H1 (cell line): ENCODE data around the gene ADAM12. TPM values are rescaled to one million over a fixed set of nuclear protein-coding genes. Genes with fewer than 3 reads are reported as not detected.

Source experiments
- CTCF ChIA-PET: fragments of 300-600 bp; sonication (Branson Sonifier 250); formaldehyde crosslinking; loops from one replicate; lab custom pipeline; 2021; ENCODE audit not compliant: partially characterized antibody; lab: Charles Lee
- POLR2A ChIA-PET: fragments of 300-600 bp; sonication (Branson Sonifier 250); formaldehyde crosslinking; loops from one replicate; lab custom pipeline; 2021; ENCODE audit warnings: inconsistent platforms; ENCODE audit not compliant: partially characterized antibody; lab: Charles Lee
- DNase-seq, 2 experiments: peaks; one replicate each; pipeline versions ENCODE4 v3.0.0 to v3.0.0-alpha.2; 2010 to 2022; ENCODE audit warnings: low spot score in 2 of 2, low read depth in 1 of 2, mixed read lengths in 1 of 2
- FAIRE-seq: peaks from 2 replicates; lab custom pipeline; 2011; peaks lifted over from hg19 to GRCh38; lab: Jason Lieb, UNC
- H2AFZ ChIP-seq: 2 replicates; pipeline ENCODE4 v1.8.1; 2012; ENCODE audit warnings: low read length, inconsistent platforms
- H2AK5ac ChIP-seq: 2 replicates; pipeline ENCODE4 v1.6.1; 2013; ENCODE audit warnings: low read depth, low read length
- H2BK120ac ChIP-seq: replicated peaks from 2 replicates; pipeline ENCODE3; 2013; ENCODE audit warnings: low read depth, low read length, inconsistent platforms
- H2BK12ac ChIP-seq: 2 replicates; pipeline ENCODE4 v1.6.1; 2013; ENCODE audit warnings: low read depth, low read length
- H2BK15ac ChIP-seq: 2 replicates; pipeline ENCODE4 v1.6.1; 2013; ENCODE audit warnings: low read length
- H2BK20ac ChIP-seq: 2 replicates; pipeline ENCODE4 v1.6.1; 2013; ENCODE audit warnings: low read length
- H2BK5ac ChIP-seq: 2 replicates; pipeline ENCODE4 v1.6.1; 2013; ENCODE audit warnings: low read depth, low read length
- H3K14ac ChIP-seq: 2 replicates; pipeline ENCODE4 v1.6.1; 2013; ENCODE audit warnings: inconsistent platforms; ENCODE audit not compliant: insufficient read length
- H3K18ac ChIP-seq: 2 replicates; pipeline ENCODE4 v1.6.1; 2013; ENCODE audit warnings: low read length; ENCODE audit errors: extremely low read depth
- H3K23ac ChIP-seq: 2 replicates; pipeline ENCODE4 v1.6.1; 2013; ENCODE audit warnings: inconsistent platforms; ENCODE audit not compliant: insufficient read length
- H3K23me2 ChIP-seq: 2 replicates; pipeline ENCODE4 v1.6.1; 2013; ENCODE audit warnings: low read depth, low read length
- H3K27ac ChIP-seq: 2 replicates; pipeline ENCODE4 v1.6.1; 2011; ENCODE audit warnings: low read depth, low read length, inconsistent platforms
- H3K27me3 ChIP-seq, 4 experiments: replicated peaks in 1 of 4; 1 replicate in 1 of 4; 2 replicates in 3 of 4; pipeline versions ENCODE4 v1.6.1 to v1.8.1; 2011 to 2013; ENCODE audit warnings: low read length in 3 of 4, mild to moderate bottlenecking in 3 of 4, inconsistent platforms in 2 of 4, mixed read lengths in 2 of 4, moderate library complexity in 1 of 4; ENCODE audit not compliant: control insufficient read depth in 3 of 4, insufficient read depth in 3 of 4; ENCODE audit errors: extremely low read depth in 1 of 4
- H3K36me3 ChIP-seq, 4 experiments: 2 replicates each; pipeline versions ENCODE4 v1.6.1 to v1.8.1; 2011 to 2013; ENCODE audit warnings: mild to moderate bottlenecking in 4 of 4, low read length in 3 of 4, moderate library complexity in 2 of 4, control low read depth in 1 of 4, inconsistent platforms in 1 of 4; ENCODE audit not compliant: insufficient read depth in 4 of 4, control insufficient read depth in 2 of 4
- H3K4ac ChIP-seq: replicated peaks from 2 replicates; pipeline ENCODE3; 2013; ENCODE audit warnings: low read length, low read depth, mixed read lengths, inconsistent platforms; ENCODE audit not compliant: insufficient read length
- H3K4me1 ChIP-seq, 4 experiments: replicated peaks in 1 of 4; 1 replicate in 1 of 4; 2 replicates in 3 of 4; pipeline versions ENCODE4 v1.6.1 to v1.8.1; 2011 to 2013; ENCODE audit warnings: low read length in 3 of 4, inconsistent platforms in 2 of 4, mixed read lengths in 1 of 4; ENCODE audit not compliant: insufficient read depth in 4 of 4, control insufficient read depth in 3 of 4
- H3K4me2 ChIP-seq, 2 experiments: 2 replicates each; pipeline versions ENCODE4 v1.6.1 to v1.8.1; 2011 to 2013; ENCODE audit warnings: low read depth in 2 of 2, low read length in 2 of 2, control low read depth in 1 of 2, inconsistent platforms in 1 of 2, mild to moderate bottlenecking in 1 of 2; ENCODE audit not compliant: insufficient read depth in 1 of 2
- H3K4me3 ChIP-seq, 4 experiments: fragments of 200-600, 300-600 bp in 1 of 4; sonication (generic), shearing (Covaris generic), sonication (Bioruptor Twin) in 1 of 4; 2 replicates each; pipeline versions ENCODE4 v1.5.1 to v1.8.1; 2011 to 2016; ENCODE audit warnings: low read length in 4 of 4, low read depth in 3 of 4, control low read depth in 2 of 4, inconsistent platforms in 2 of 4, mild to moderate bottlenecking in 2 of 4, mixed read lengths in 1 of 4, moderate library complexity in 1 of 4; ENCODE audit not compliant: insufficient read depth in 2 of 4; ENCODE audit errors: extremely low read depth in 1 of 4
- H3K56ac ChIP-seq: replicated peaks from 2 replicates; pipeline ENCODE3; 2013; ENCODE audit warnings: low read depth, mild to moderate bottlenecking, mixed read lengths, low read length, inconsistent platforms; ENCODE audit not compliant: insufficient read length
- H3K79me1 ChIP-seq: 2 replicates; pipeline ENCODE4 v1.6.1; 2013; ENCODE audit warnings: low read depth, low read length, control low read depth
- H3K79me2 ChIP-seq, 2 experiments: 2 replicates each; pipeline versions ENCODE4 v1.6.1 to v1.8.1; 2012 to 2013; ENCODE audit warnings: low read length in 2 of 2, mild to moderate bottlenecking in 2 of 2, inconsistent platforms in 1 of 2; ENCODE audit not compliant: insufficient read depth in 2 of 2, control insufficient read depth in 1 of 2
- H3K9ac ChIP-seq, 4 experiments: replicated peaks in 1 of 4; 1 replicate in 1 of 4; 2 replicates in 3 of 4; pipeline versions ENCODE4 v1.6.1 to v1.8.1; 2011 to 2013; ENCODE audit warnings: low read depth in 3 of 4, low read length in 3 of 4, control low read depth in 2 of 4, mild to moderate bottlenecking in 2 of 4, moderate library complexity in 2 of 4, inconsistent platforms in 1 of 4; ENCODE audit errors: extremely low read depth in 1 of 4
- H3K9me3 ChIP-seq, 2 experiments: 2 replicates each; pipeline versions ENCODE4 v1.6.1 to v1.8.1; 2012 to 2013; ENCODE audit warnings: mild to moderate bottlenecking in 2 of 2, moderate library complexity in 2 of 2, control low read depth in 1 of 2, inconsistent platforms in 1 of 2, low read depth in 1 of 2, low read length in 1 of 2, mixed read lengths in 1 of 2; ENCODE audit not compliant: insufficient read depth in 2 of 2
- H4K20me1 ChIP-seq, 2 experiments: replicated peaks in 1 of 2; 2 replicates each; pipeline versions ENCODE3 to v1.8.1; 2011 to 2013; ENCODE audit warnings: inconsistent platforms in 2 of 2, low read length in 2 of 2, mild to moderate bottlenecking in 1 of 2; ENCODE audit not compliant: insufficient read depth in 2 of 2, control insufficient read depth in 1 of 2
- H4K5ac ChIP-seq: 2 replicates; pipeline ENCODE4 v1.6.1; 2013; ENCODE audit warnings: low read length, low read depth, mixed read lengths, inconsistent platforms; ENCODE audit not compliant: insufficient read length
- H4K8ac ChIP-seq: 2 replicates; pipeline ENCODE4 v1.8.0; 2013; ENCODE audit warnings: mild to moderate bottlenecking, moderate library complexity, low read length, inconsistent platforms; ENCODE audit not compliant: insufficient read depth; ENCODE audit errors: extremely low read depth
- H4K91ac ChIP-seq: replicated peaks from 2 replicates; pipeline ENCODE3; 2013; ENCODE audit warnings: low read length, mixed read lengths, inconsistent platforms; ENCODE audit not compliant: insufficient read length
- BCL11A ChIP-seq, 2 experiments: IDR thresholded peaks; one replicate each; pipeline ENCODE4 v1.6.1; 2011; ENCODE audit warnings: low read depth in 2 of 2, low read length in 2 of 2, mild to moderate bottlenecking in 2 of 2
- CBX8 ChIP-seq: fragments of 300-800, 300-1000 bp; sonication (generic); IDR thresholded peaks from 2 replicates; pipeline ENCODE4 v1.7.1; 2016; ENCODE audit warnings: low read depth, low read length, borderline replicate concordance
- CHD1 ChIP-seq: IDR thresholded peaks from 2 replicates; pipeline ENCODE4 v1.6.1; 2012; ENCODE audit warnings: low read depth, low read length, improper control_type of control experiment
- JUN ChIP-seq: IDR thresholded peaks from 2 replicates; pipeline ENCODE4 v1.6.1; 2011; ENCODE audit warnings: low read depth, mild to moderate bottlenecking, improper control_type of control experiment, low read length
- NANOG ChIP-seq: IDR thresholded peaks from 2 replicates; pipeline ENCODE4 v1.6.1; 2011; ENCODE audit warnings: low read length, low read depth, mild to moderate bottlenecking, inconsistent platforms; ENCODE audit not compliant: insufficient read depth, poor library complexity, severe bottlenecking
- RFX5 ChIP-seq: IDR thresholded peaks from 2 replicates; pipeline ENCODE4 v1.6.1; 2011; ENCODE audit warnings: low read depth, low read length, improper control_type of control experiment, borderline replicate concordance
- SP1 ChIP-seq: IDR thresholded peaks from 2 replicates; pipeline ENCODE4 v1.6.1; 2011; ENCODE audit warnings: low read depth, low read length
- YY1 ChIP-seq: IDR thresholded peaks from 2 replicates; pipeline ENCODE4 v1.6.1; 2011; ENCODE audit warnings: low read depth, mild to moderate bottlenecking, low read length
- ZNF274 ChIP-seq: IDR thresholded peaks from 2 replicates; pipeline ENCODE4 v1.7.0; 2012; ENCODE audit warnings: low read length, borderline replicate concordance; ENCODE audit errors: extremely low read depth
- WGBS, 2 experiments: shearing (Covaris generic) in 1 of 2; methylation state at CpG; one replicate each; pipeline versions ENCODE4 v1.1.6 to v1.1.7; 2013 to 2015; ENCODE audit warnings: low lambda C conversion rate in 2 of 2, mixed read lengths in 2 of 2, inconsistent platforms in 1 of 2, low coverage in 1 of 2, missing lambda C conversion rate in 1 of 2; ENCODE audit not compliant: insufficient replicate concordance in 2 of 2, insufficient coverage in 1 of 2, insufficient read length in 1 of 2; ENCODE audit errors: extremely low coverage in 1 of 2, missing lambda C conversion rate in 1 of 2; 5-methylcytosine and 5-hydroxymethylcytosine counted together
- polyA plus RNA-seq, 7 experiments: library from polyadenylated mRNA; depleted of rRNA in 3 of 7; stranded (reverse) in 5 of 7; unstranded in 2 of 7; fragments of >200 nt in 5 of 7; fragments of 200-250 nt in 2 of 7; gene quantifications; 1 replicate in 5 of 7; 2 replicates in 1 of 7; 4 replicates in 1 of 7; pipeline versions ENCODE4 v1.2.1 to v1.2.3, GENCODE V29; 2011 to 2013; ENCODE audit warnings: missing spikeins in 2 of 7, mixed read lengths in 2 of 7
- total RNA-seq: library from RNA; stranded (reverse); fragmentation: NEBNext Ultra II Directional; extraction: Animal tissue kit (Norgen Biotek cat#: 25700); gene quantifications from 2 replicates; pipeline ENCODE4 v1.2.1, GENCODE V29; 2021

ADAM12 gene
- total and polyA plus RNA-seq, 2 of the 8 experiments (the other 6 are each of a cell fraction or from before 2014, with no cell fraction given): 0.07 to 0.17 TPM

DNA sequence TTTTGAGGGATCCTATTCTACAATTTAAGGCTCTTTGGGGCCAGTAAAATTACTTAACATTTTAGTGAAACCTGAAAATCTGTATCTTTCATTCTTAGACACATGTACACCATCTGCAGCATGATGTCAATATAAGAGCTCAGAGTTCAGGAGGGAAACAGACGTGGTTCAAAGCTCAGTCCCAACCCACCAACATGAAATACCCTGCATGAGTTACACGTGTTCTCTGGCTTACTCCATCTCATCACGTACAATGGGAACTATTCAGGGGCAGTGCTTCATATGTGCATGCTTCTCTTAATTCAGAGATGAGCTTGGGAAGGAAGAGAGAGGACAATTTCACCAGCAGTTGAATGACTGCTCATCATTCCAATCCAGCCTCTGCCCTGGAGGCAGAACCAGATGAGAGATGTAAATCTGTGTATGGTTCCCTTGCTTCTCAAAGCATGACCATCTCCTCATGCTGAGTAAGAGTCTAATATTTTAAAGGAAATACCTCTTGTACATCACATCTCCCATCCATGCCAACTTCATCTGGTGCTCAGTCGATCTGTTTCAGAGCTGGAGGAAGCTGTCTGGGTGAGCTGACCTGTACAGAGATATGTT, 29.0 kb upstream of the ADAM12 start:
- H4K20me1 ChIP-seq: no peaks in the 10 kb centered on the region
- 92% methylated on average over 4 of the region's 4 CpGs; no CpG with 5 or more reads in 1 of the 2 experiments for WGBS, 2 experiments
- no peak overlapping the region for H3K9ac ChIP-seq
- H4K91ac ChIP-seq: no peak overlapping the region
- H2AK5ac ChIP-seq: no peak overlapping the region
- H2BK5ac ChIP-seq: no peak overlapping the region
- H2BK12ac ChIP-seq: no peak overlapping the region
- ChIA-PET POLR2A (no interaction called here), CTCF (interaction anchor here (0.6 to 0.9 kb wide), 2 partner anchors 10 to 186 kb away, joined by 3 to 4 read pairs; no protein-coding TSS in a partner anchor)
- no peak overlapping the region for H3K27ac ChIP-seq
- no peak overlapping the region for H2BK120ac ChIP-seq
- H4K8ac ChIP-seq: no peak overlapping the region
- no peak overlapping the region for H3K4me3 ChIP-seq
- DNase-seq: no peak
- FAIRE-seq: no peak
- no peak overlapping the region for H3K14ac ChIP-seq
- H3K23ac ChIP-seq: no peak overlapping the region
- no peaks in the 10 kb centered on the region for H3K23me2 ChIP-seq
- H3K79me2 ChIP-seq: no peaks in the 10 kb centered on the region
- H3K9me3 ChIP-seq: no peaks in the 10 kb centered on the region
- no peak overlapping the region for H2BK20ac ChIP-seq
- H3K4ac ChIP-seq: no peak overlapping the region
- TF ChIP-seq CBX8: no peak
- no peak for TF ChIP-seq ZNF274
- no peak for TF ChIP-seq JUN
- TF ChIP-seq NANOG: no peak
- TF ChIP-seq CHD1: no peak
- no peak for TF ChIP-seq BCL11A (IDR thresholded peaks at IDR 0.05; ENCODE audit: low read depth in 2 of 2, low read length in 2 of 2)
- TF ChIP-seq SP1: no peak
- TF ChIP-seq RFX5: no peak
- TF ChIP-seq YY1: no peak
- H2AFZ ChIP-seq: no peak overlapping the region
- no peak overlapping the region for H3K4me2 ChIP-seq
- peaks cover 0 to 3% (median 0%) of the 10 kb centered on the region in 4 experiments; a peak in 1 of 7 replicates for H3K4me1 ChIP-seq
- H4K5ac ChIP-seq: no peak overlapping the region
- H3K27me3 ChIP-seq: no peaks in the 10 kb centered on the region
- H2BK15ac ChIP-seq: no peak overlapping the region
- no peak overlapping the region for H3K18ac ChIP-seq
- peaks cover 2% of the 10 kb centered on the region; the same call in 1 of the 2 replicates for H3K79me1 ChIP-seq
- H3K56ac ChIP-seq: no peak overlapping the region
- H3K36me3 ChIP-seq: no peaks in the 10 kb centered on the region
